Measurements from ENCODE around the gene SLC9A8. TPM values are rescaled to one million over a fixed set of nuclear protein-coding genes. Genes with fewer than 3 reads are reported as not detected.

Gene SLC9A8
- total and polyA plus RNA-seq, 2 of the 4 experiments (the other 2 are of a cell fraction): 4.1 to 5.0 TPM

- Histone ChIP-seq H4K91ac (ENCODE audit: insufficient read depth, low read depth, low read length) (no peak overlapping the region), H3K56ac (ENCODE audit: extremely low read depth, insufficient read depth, low read length) (no peak overlapping the region), H4K8ac (ENCODE audit: low read depth in 2 of 2, low read length in 2 of 2) (no peak overlapping the region), H3K4me1 (ENCODE audit: control insufficient read depth, insufficient read depth, low read length) (no peaks in the 10 kb centered on the region), H2BK15ac (ENCODE audit: low read depth, low read length) (no peak overlapping the region), H3K9me3 (ENCODE audit: control insufficient read depth, insufficient read depth, low read length) (no peaks in the 10 kb centered on the region), H2AK5ac (ENCODE audit: low read depth, low read length) (no peak overlapping the region), H3K27ac (ENCODE audit: insufficient read depth, low read length) (no peak overlapping the region), H3K23ac (ENCODE audit: low read depth, low read length) (peak overlapping the region; percentile 43; the same call in 1 of the 2 replicates), H4K5ac (ENCODE audit: low read depth, low read length) (no peak overlapping the region), H3K18ac (ENCODE audit: low read depth, low read length) (no peak overlapping the region), H3K14ac (replicated peaks; ENCODE audit: low read depth, low read length) (0 out of 2 replicates have a peak overlapping the region, but pooled peaks have one; percentile 6), H3K79me1 (ENCODE audit: low read depth in 1 of 2, low read length in 2 of 2) (no peaks in the 10 kb centered on the region), H3K36me3 (ENCODE audit: control insufficient read depth, insufficient read depth, low read length) (no peaks in the 10 kb centered on the region), H3K9me1 (ENCODE audit: insufficient read depth, low read length) (no peaks in the 10 kb centered on the region), H3K4me3 (ENCODE audit: insufficient read depth, low read depth, low read length) (no peak overlapping the region), H2AK9ac (replicated peaks; ENCODE audit: low read depth, low read length, poor library complexity) (no peak overlapping the region), H3K4ac (ENCODE audit: low read depth, low read length) (no peak overlapping the region), H4K20me1 (ENCODE audit: insufficient read depth, low read length) (no peaks in the 10 kb centered on the region), H3K4me2 (ENCODE audit: low read depth, low read length) (no peak overlapping the region; the same call in 1 of the 2 replicates), H2BK120ac (ENCODE audit: low read depth, low read length) (no peak overlapping the region), H2AFZ (replicated peaks; ENCODE audit: low read length, poor library complexity) (peak overlapping the region; percentile 54), H3K27me3 (ENCODE audit: control insufficient read depth, insufficient read depth, low read length) (no peaks in the 10 kb centered on the region), H3K9ac (ENCODE audit: low read depth, low read length) (no peak overlapping the region), H2BK20ac (ENCODE audit: low read depth, low read length) (no peak overlapping the region), H2BK5ac (ENCODE audit: low read depth, low read length, poor library complexity, severe bottlenecking) (no peak overlapping the region)
- no CpG with 5 or more reads among the region's 4 CpGs for WGBS, 2 experiments (ENCODE audit: extremely low coverage in 2 of 2, insufficient read length in 1 of 2)
- TF ChIP-seq BHLHE40 (IDR thresholded peaks at IDR 0.05; ENCODE audit: low read depth, low read length) (no peak), ELK1 (IDR thresholded peaks at IDR 0.05; ENCODE audit: borderline replicate concordance, low read depth, low read length) (no peak), MXI1 (IDR thresholded peaks at IDR 0.05; ENCODE audit: borderline replicate concordance, low read depth, low read length) (no peak), MAFK (IDR thresholded peaks at IDR 0.05; ENCODE audit: low read depth, low read length) (no peak), CTCF (conservative IDR thresholded peaks at IDR 0.05; ENCODE audit: low read depth, low read length) (no peak), RFX5 (IDR thresholded peaks at IDR 0.05; ENCODE audit: low read depth, low read length) (no peak), RCOR1 (IDR thresholded peaks at IDR 0.05; ENCODE audit: insufficient replicate concordance, low read length) (no peak), USF2 (IDR thresholded peaks at IDR 0.05; ENCODE audit: low read depth, low read length) (no peak), SMC3 (IDR thresholded peaks at IDR 0.05; ENCODE audit: low read depth, low read length) (no peak), NFE2L2 (IDR thresholded peaks at IDR 0.05; ENCODE audit: low read depth, low read length) (no peak), FOS (IDR thresholded peaks at IDR 0.05; ENCODE audit: low read depth, low read length) (no peak), CEBPB (IDR thresholded peaks at IDR 0.05; ENCODE audit: low read depth, low read length) (no peak), CHD1 (IDR thresholded peaks at IDR 0.05; ENCODE audit: low read depth, low read length) (no peak), POLR2A (IDR thresholded peaks at IDR 0.05; ENCODE audit: low read depth, low read length) (no peak), RAD21 (IDR thresholded peaks at IDR 0.05; ENCODE audit: low read length) (no peak), MAZ (IDR thresholded peaks at IDR 0.05; ENCODE audit: borderline replicate concordance, low read depth, low read length) (no peak)
- intact Hi-C loops (cut with micrococcal nuclease): no loop called here
- CTCF ChIA-PET: no interaction called here
- no peak for DNase-seq
- POLR2A ChIA-PET (ENCODE audit: unreplicated experiment): no interaction called here
- no TSS peak for BruUV-seq (replicated peaks)
- no peak for ATAC-seq (ENCODE audit: low read depth)
- dilution Hi-C loops (cut with HindIII; ENCODE audit: low sequenced_read_pairs, unreplicated experiment): no loop called here
- in situ Hi-C loops (cut with MboI; ENCODE audit: low sequenced_read_pairs): no loop called here
Measured at GRCh38 chr20:49929142-49929494, 116.5 kb downstream of the SLC9A8 start.
